Natural killer cell (primary cell): ENCODE data around the gene SIK3. TPM values are rescaled to one million over a fixed set of nuclear protein-coding genes. Genes with fewer than 3 reads are reported as not detected.

ENCODE experiments used
- ATAC-seq, 3 donors: fragments of 150-1000 bp in 2 of 3; fragments of 200-7000 bp in 1 of 3; cut with Tn5 transposase; 1 replicate in 1 of 3; 2 replicates in 2 of 3; pipeline ENCODE4 v1.10.0; 2021; ENCODE audit warnings: mild to moderate bottlenecking in 2 of 3, moderate library complexity in 2 of 3
- DNase-seq, 2 donors: peaks; one replicate each; pipeline versions ENCODE4 v3.0.0 to v3.0.0-alpha.2; 2013 to 2021; ENCODE audit warnings: mixed read lengths in 1 of 2
- H3K27ac ChIP-seq: one replicate; pipeline ENCODE4 v1.5.1; 2013; ENCODE audit warnings: mild to moderate bottlenecking, low read length
- H3K27me3 ChIP-seq: one replicate; pipeline ENCODE4 v1.6.1; 2013; ENCODE audit warnings: low read length; ENCODE audit not compliant: control insufficient read depth, insufficient read depth
- H3K36me3 ChIP-seq: one replicate; pipeline ENCODE4 v1.6.1; 2013; ENCODE audit warnings: low read length; ENCODE audit not compliant: control insufficient read depth, insufficient read depth
- H3K4me1 ChIP-seq: one replicate; pipeline ENCODE4 v1.6.1; 2013; ENCODE audit warnings: low read length; ENCODE audit not compliant: control insufficient read depth, insufficient read depth
- H3K4me3 ChIP-seq: one replicate; pipeline ENCODE4 v1.5.1; 2013; ENCODE audit warnings: low read length
- H3K9me3 ChIP-seq: one replicate; pipeline ENCODE4 v1.6.1; 2013; ENCODE audit warnings: low read length; ENCODE audit not compliant: control insufficient read depth, insufficient read depth
- H3K27ac Mint-ChIP-seq, 2 donors: one replicate each; pipeline ENCODE4 v1.8.0; 2022; ENCODE audit warnings: mild to moderate bottlenecking in 2 of 2, mixed read lengths in 2 of 2, moderate library complexity in 1 of 2
- H3K27me3 Mint-ChIP-seq, 2 donors: one replicate each; pipeline ENCODE4 v1.8.0; 2022; ENCODE audit warnings: low read depth in 2 of 2, mixed read lengths in 2 of 2
- H3K36me3 Mint-ChIP-seq: one replicate; pipeline ENCODE4 v1.8.0; 2022; ENCODE audit warnings: mixed read lengths
- H3K4me1 Mint-ChIP-seq, 2 donors: one replicate each; pipeline ENCODE4 v1.8.0; 2022; ENCODE audit warnings: mixed read lengths in 2 of 2
- H3K4me3 Mint-ChIP-seq: one replicate; pipeline ENCODE4 v1.8.0; 2022; ENCODE audit warnings: mild to moderate bottlenecking, moderate library complexity, mixed read lengths
- H3K9me3 Mint-ChIP-seq, 2 donors: one replicate each; pipeline ENCODE4 v1.8.0; 2022; ENCODE audit warnings: mixed read lengths in 2 of 2
- CTCF ChIP-seq: fragments of 200-600 bp; IDR thresholded peaks from one replicate; pipeline ENCODE4 v1.8.0; 2022; ENCODE audit warnings: antibody characterized with exemption
- WGBS: methylation state at CpG from one replicate; pipeline ENCODE4 v1.1.7; 2013; ENCODE audit warnings: missing lambda C conversion rate; ENCODE audit not compliant: insufficient coverage; 5-methylcytosine and 5-hydroxymethylcytosine counted together
- intact Hi-C: fragments of 100-400 bp; cut with micrococcal nuclease; formaldehyde crosslinking; loops from one replicate; pipeline ENCODE4 v1.14.2; 2022
- total RNA-seq, 4 donors: library from RNA; stranded (reverse); fragments of 120-200 nt in 1 of 4; gene quantifications; one replicate each; pipeline versions ENCODE4 v1.2.3 to v1.2.4, GENCODE V29; 2013 to 2022

SIK3 gene
- total RNA-seq, 3 donors from 2014 or later (not counting 1 experiment from before 2014, with no cell fraction given), result 71.6 to 120 (median 119) TPM

DNA sequence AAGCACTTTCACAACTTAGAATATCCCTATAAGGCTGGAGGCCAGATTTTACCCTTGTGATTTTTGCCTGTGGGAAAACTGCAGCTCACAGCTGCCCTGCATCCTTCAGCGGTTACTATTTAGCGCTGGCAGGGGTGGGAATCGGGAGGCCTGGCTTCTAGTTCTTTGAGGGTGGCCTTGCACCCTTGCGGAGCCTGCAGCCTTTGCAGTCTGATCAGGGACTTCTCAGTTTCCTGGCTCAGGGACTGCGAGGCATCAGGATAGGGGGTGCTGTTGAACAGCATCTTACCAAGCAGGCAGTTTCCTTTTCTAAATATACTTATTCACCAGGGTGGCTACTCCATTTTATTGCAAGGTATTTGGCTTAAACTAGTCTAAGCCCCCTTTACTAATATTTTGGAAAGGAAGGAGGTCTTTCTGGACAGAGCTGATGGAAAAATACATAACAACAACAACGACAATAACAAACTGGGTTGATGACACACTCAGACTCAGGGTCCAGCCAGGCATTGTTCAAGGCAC lies 257.9 kb downstream of the SIK3 start:
- DNase-seq (peak in 1 of 2 donors; percentile 29), ATAC-seq (no peak)
- Mint-ChIP-seq H3K36me3 (peaks cover 6% of the 10 kb centered on the region), H3K27me3 (no peaks in the 10 kb centered on the region), H3K9me3 (no peaks in the 10 kb centered on the region), H3K4me1 (peaks cover 11% of the 10 kb centered on the region in 2 donors), H3K4me3 (no peak overlapping the region), H3K27ac (no peak overlapping the region)
- H3K27ac ChIP-seq, result no peak overlapping the region
- H3K4me3 ChIP-seq, result no peak overlapping the region
- H3K36me3 ChIP-seq, result peaks cover 22% of the 10 kb centered on the region
- no peaks in the 10 kb centered on the region for H3K27me3 ChIP-seq
- TF ChIP-seq CTCF, result no peak
- 77% methylated on average over 6 of the region's 6 CpGs for WGBS
- no peaks in the 10 kb centered on the region for H3K9me3 ChIP-seq
- intact Hi-C loops, result no loop called here
- peaks cover 14% of the 10 kb centered on the region for H3K4me1 ChIP-seq

- Histone ChIP-seq H3K9me3 (no peaks in the 10 kb centered on the region), H3K36me3 (peaks cover 7% of the 10 kb centered on the region), H3K4me3 (no peak overlapping the region), H3K27me3 (no peaks in the 10 kb centered on the region), H3K4me1 (peaks cover 19% of the 10 kb centered on the region), H3K27ac (no peak overlapping the region)
- TF ChIP-seq CTCF, result no peak
- H3K4me3 Mint-ChIP-seq, result no peak overlapping the region
- H3K36me3 Mint-ChIP-seq, result no peaks in the 10 kb centered on the region
- DNase-seq, result no peak
- WGBS, result 92% methylated on average over 6 of the region's 6 CpGs
- no peak overlapping the region for H3K27ac Mint-ChIP-seq
- no peaks in the 10 kb centered on the region for H3K9me3 Mint-ChIP-seq
- H3K4me1 Mint-ChIP-seq, result peaks cover 17 to 18% of the 10 kb centered on the region in 2 donors
- ATAC-seq, result no peak
- intact Hi-C loops, result loop anchor here (5.0 kb wide), 1 partner anchor 106 kb away; no protein-coding TSS in a partner anchor
- H3K27me3 Mint-ChIP-seq, result no peaks in the 10 kb centered on the region
These were observed 259.7 kb downstream of the SIK3 start for GRCh38 chr11:116838321-116839084.

GRCh38 chr11:116837231-116838091 lies 260.8 kb downstream of the SIK3 start, which contains the start of gene APOA1:
TSS of gene APOA1 (minus strand) at chr11:116837622. CDS start at chr11:116837387, 235 bp downstream.
- Histone ChIP-seq H3K4me3 (no peak within 1 kb of the TSS), H3K4me1 (peaks cover 19% of the 10 kb centered on the region), H3K36me3 (no peaks in the 10 kb centered on the region), H3K27me3 (no peaks in the 10 kb centered on the region), H3K9me3 (no peaks in the 10 kb centered on the region), H3K27ac (no peak within 1 kb of the TSS)
- Mint-ChIP-seq H3K27ac (no peak within 1 kb of the TSS), H3K9me3 (no peaks in the 10 kb centered on the region), H3K27me3 (no peaks in the 10 kb centered on the region), H3K4me1 (peaks cover 17 to 18% of the 10 kb centered on the region in 2 donors), H3K36me3 (no peaks in the 10 kb centered on the region), H3K4me3 (no peak within 1 kb of the TSS)
- TF ChIP-seq CTCF, result no peak
- DNase-seq, result no peak
- no peak for ATAC-seq
- 93% methylated on average over 18 of the region's 19 CpGs for WGBS
- intact Hi-C loops, result loop anchor here (5.0 kb wide), 1 partner anchor 105 kb away; no protein-coding TSS in a partner anchor
